Endothelial cell of umbilical vein (primary cell): ENCODE results near the gene GPS1. TPM values are rescaled to one million over a fixed set of nuclear protein-coding genes. Genes with fewer than 3 reads are reported as not detected.

Experiments used
- BruUV-seq: library from RNA; stranded (reverse); fragments of 400-500 nt; replicated peaks from 2 replicates; lab custom pipeline; 2021; lab: Mats Ljungman, UMichigan
- CTCF ChIA-PET: fragments of 300-600, 350-600 bp; sonication (Branson Sonifier 250); formaldehyde crosslinking; loops from one replicate; lab custom pipeline; 2021; ENCODE audit warnings: antibody characterized with exemption, inconsistent platforms; lab: Charles Lee
- POLR2A ChIA-PET: fragments of 300-600, 350-600 bp; sonication (Branson Sonifier 250); formaldehyde crosslinking; loops from one replicate; lab custom pipeline; 2021; ENCODE audit warnings: antibody characterized with exemption, inconsistent platforms; lab: Charles Lee
- DNase-seq: peaks from one replicate; pipeline ENCODE4 v3.0.0-alpha.2; 2011; ENCODE audit warnings: low read depth, low spot score
- FAIRE-seq: peaks from 2 replicates; lab custom pipeline; 2011; peaks lifted over from hg19 to GRCh38; lab: Jason Lieb, UNC
- H2AFZ ChIP-seq: 2 replicates; pipeline ENCODE4 v1.6.0; 2012; ENCODE audit warnings: low read depth, low read length, control low read depth, inconsistent platforms
- H3K27ac ChIP-seq: 2 replicates; pipeline ENCODE4 v1.5.1; 2011; ENCODE audit warnings: low read depth, mild to moderate bottlenecking, control low read depth, low read length, moderate library complexity; ENCODE audit not compliant: insufficient read depth
- H3K27me3 ChIP-seq, 2 experiments: 2 replicates each; pipeline versions ENCODE4 v1.6.0 to v1.6.1; 2011; ENCODE audit warnings: low read length in 2 of 2, mixed read lengths in 1 of 2; ENCODE audit not compliant: control insufficient read depth in 2 of 2, insufficient read depth in 2 of 2
- H3K36me3 ChIP-seq, 2 experiments: 2 replicates in 1 of 2; 3 replicates in 1 of 2; pipeline ENCODE4 v1.5.1; 2011; ENCODE audit warnings: low read length in 2 of 2, mild to moderate bottlenecking in 1 of 2, moderate library complexity in 1 of 2; ENCODE audit not compliant: control insufficient read depth in 2 of 2, insufficient read depth in 2 of 2; ENCODE audit errors: extremely low read depth in 1 of 2
- H3K4me1 ChIP-seq: 3 replicates; pipeline ENCODE4 v1.5.1; 2011; ENCODE audit warnings: mild to moderate bottlenecking, low read length; ENCODE audit not compliant: control insufficient read depth, insufficient read depth; ENCODE audit errors: extremely low read depth
- H3K4me2 ChIP-seq: 2 replicates; pipeline ENCODE4 v1.6.1; 2011; ENCODE audit warnings: low read length, control low read depth, mixed read lengths; ENCODE audit not compliant: insufficient read depth
- H3K4me3 ChIP-seq, 3 experiments: fragments of 200-600 bp in 1 of 3; sonication (generic), shearing (Covaris generic) in 1 of 3; replicated peaks in 1 of 3; 2 replicates each; pipeline ENCODE4 v1.5.1; 2011 to 2016; ENCODE audit warnings: control low read depth in 3 of 3, low read length in 3 of 3, mild to moderate bottlenecking in 2 of 3, inconsistent platforms in 1 of 3, low read depth in 1 of 3, moderate library complexity in 1 of 3; ENCODE audit not compliant: insufficient read depth in 1 of 3
- H3K79me2 ChIP-seq: 2 replicates; pipeline ENCODE4 v1.6.0; 2012; ENCODE audit warnings: low read length, inconsistent platforms; ENCODE audit not compliant: control insufficient read depth, insufficient read depth
- H3K9ac ChIP-seq: replicated peaks from 2 replicates; pipeline ENCODE3; 2011; ENCODE audit warnings: low read length, control low read depth; ENCODE audit not compliant: insufficient read depth; ENCODE audit errors: extremely low read depth
- H3K9me1 ChIP-seq: replicated peaks from 3 replicates; pipeline ENCODE4 v1.6.0; 2011; ENCODE audit warnings: mild to moderate bottlenecking, low read length; ENCODE audit not compliant: control insufficient read depth, insufficient read depth; ENCODE audit errors: extremely low read depth
- H3K9me3 ChIP-seq: replicated peaks from 2 replicates; pipeline ENCODE4 v1.5.1; 2012; ENCODE audit warnings: low read length, inconsistent platforms; ENCODE audit not compliant: control insufficient read depth, insufficient read depth
- H4K20me1 ChIP-seq: replicated peaks from 2 replicates; pipeline ENCODE3; 2011; ENCODE audit warnings: mild to moderate bottlenecking, low read length; ENCODE audit not compliant: control insufficient read depth, insufficient read depth; ENCODE audit errors: extremely low read depth
- EZH2 ChIP-seq: IDR thresholded peaks from 2 replicates; pipeline ENCODE4 v1.6.1; 2012; ENCODE audit warnings: borderline replicate concordance, low read depth, mild to moderate bottlenecking, moderate library complexity, low read length, inconsistent platforms; ENCODE audit not compliant: severe bottlenecking
- FOS ChIP-seq: IDR thresholded peaks from 2 replicates; pipeline ENCODE4 v1.6.1; 2011; ENCODE audit warnings: mild to moderate bottlenecking, low read length, moderate library complexity, borderline replicate concordance; ENCODE audit not compliant: insufficient read depth
- GATA2 ChIP-seq: IDR thresholded peaks from 2 replicates; pipeline ENCODE4 v1.7.0; 2011; ENCODE audit warnings: low read depth, mild to moderate bottlenecking, moderate library complexity, mixed read lengths, low read length; ENCODE audit not compliant: insufficient read length, insufficient read depth
- JUN ChIP-seq: IDR thresholded peaks from 2 replicates; pipeline ENCODE4 v1.6.1; 2011; ENCODE audit warnings: borderline replicate concordance, low read depth; ENCODE audit not compliant: insufficient read length, insufficient read depth
- MAX ChIP-seq: IDR thresholded peaks from 2 replicates; pipeline ENCODE4 v1.6.1; 2011; ENCODE audit not compliant: insufficient read depth, insufficient read length
- MYC ChIP-seq: IDR thresholded peaks from one replicate; pipeline ENCODE4 v1.6.1; 2011; ENCODE audit warnings: mild to moderate bottlenecking, low read depth, low read length
- POLR2A ChIP-seq: IDR thresholded peaks from 2 replicates; pipeline ENCODE4 v1.6.1; 2012; ENCODE audit warnings: low read depth, mild to moderate bottlenecking, control low read depth, low read length
- POLR2AphosphoS5 ChIP-seq: IDR thresholded peaks from 2 replicates; pipeline ENCODE4 v1.6.1; 2012; ENCODE audit warnings: low read depth, mild to moderate bottlenecking, control low read depth, low read length, moderate library complexity; ENCODE audit not compliant: insufficient read depth
- dilution Hi-C: fragments of 300-500 bp; cut with MboI; formaldehyde crosslinking; loops from one replicate; pipeline ENCODE4 v1.15.0; 2019; ENCODE audit warnings: low sequenced_read_pairs; ENCODE audit not compliant: extremely low pct_ligation_motif_present
- intact Hi-C: fragments of 100-400 bp; cut with micrococcal nuclease; formaldehyde crosslinking; loops from one replicate; pipeline ENCODE4 v1.10.0; 2022
- polyA plus RNA-seq, 4 experiments: library from polyadenylated mRNA; depleted of rRNA in 3 of 4; stranded (reverse) in 3 of 4; unstranded in 1 of 4; fragments of >200 nt; gene quantifications; 2 replicates each; pipeline versions ENCODE4 v1.2.1 to v1.2.3, GENCODE V29; 2011 to 2012; ENCODE audit warnings: missing spikeins in 1 of 4
- total RNA-seq: library from RNA; stranded (reverse); gene quantifications from 2 replicates; pipeline ENCODE4 v1.2.3, GENCODE V29; 2021
- TF ChIP-seq, protein P1 (sequence below), 2 donors: IDR thresholded peaks; 1 replicate in 1 of 2; 2 replicates in 1 of 2; pipeline ENCODE4 v1.5.1; 2011; ENCODE audit warnings: low read length in 2 of 2, mild to moderate bottlenecking in 2 of 2, moderate library complexity in 2 of 2, control low read depth in 1 of 2, inconsistent platforms in 1 of 2, low read depth in 1 of 2; ENCODE audit not compliant: insufficient read depth in 1 of 2; ENCODE audit errors: extremely low read depth in 1 of 2

The GPS1 gene
- total and polyA plus RNA-seq, 2 donors (not counting 3 experiments of a cell fraction or from before 2014, with no cell fraction given) = 116 to 178 TPM

DNA sequence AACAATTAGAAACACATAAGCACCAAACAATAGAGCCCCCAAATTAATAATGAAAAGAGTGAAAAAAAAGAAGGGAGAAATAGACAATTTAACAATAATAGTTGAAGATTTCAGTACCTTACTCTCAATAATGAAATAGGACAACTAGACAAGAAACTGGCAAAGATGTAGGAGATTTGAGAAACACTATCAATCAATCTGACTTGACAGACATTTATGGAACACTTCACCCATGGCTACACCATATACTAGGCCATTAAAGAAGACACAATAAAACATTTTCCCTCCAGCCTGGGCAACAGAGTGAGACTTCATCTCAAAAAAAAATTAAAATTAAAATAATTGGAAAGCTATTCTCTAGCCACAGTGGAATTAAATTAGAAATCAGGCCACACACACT is 18.9 kb downstream of the GPS1 start:
- no peaks in the 10 kb centered on the region for H3K27me3 ChIP-seq

More for the DNA sequence above, 18.9 kb downstream of the GPS1 start:
- Histone ChIP-seq H3K9me1 (no peaks in the 10 kb centered on the region), H3K9ac (no peak overlapping the region), H3K36me3 (no peaks in the 10 kb centered on the region), H3K9me3 (no peaks in the 10 kb centered on the region), H3K4me2 (no peak overlapping the region), H3K27ac (no peak overlapping the region), H3K4me3 (no peak overlapping the region), H3K79me2 (peaks cover 7% of the 10 kb centered on the region), H4K20me1 (no peaks in the 10 kb centered on the region), H2AFZ (no peak overlapping the region), H3K4me1 (peaks cover 6% of the 10 kb centered on the region)
- ChIA-PET POLR2A (no interaction called here), CTCF (interaction anchor here (0.9 kb wide), 1 partner anchor 50 kb away, joined by 3 read pairs; no protein-coding TSS in a partner anchor)
- DNase-seq (no peak), FAIRE-seq (no peak)
- dilution Hi-C loops = no loop called here
- intact Hi-C loops = no loop called here
- BruUV-seq = no TSS peak
- TF ChIP-seq, protein P1, sequence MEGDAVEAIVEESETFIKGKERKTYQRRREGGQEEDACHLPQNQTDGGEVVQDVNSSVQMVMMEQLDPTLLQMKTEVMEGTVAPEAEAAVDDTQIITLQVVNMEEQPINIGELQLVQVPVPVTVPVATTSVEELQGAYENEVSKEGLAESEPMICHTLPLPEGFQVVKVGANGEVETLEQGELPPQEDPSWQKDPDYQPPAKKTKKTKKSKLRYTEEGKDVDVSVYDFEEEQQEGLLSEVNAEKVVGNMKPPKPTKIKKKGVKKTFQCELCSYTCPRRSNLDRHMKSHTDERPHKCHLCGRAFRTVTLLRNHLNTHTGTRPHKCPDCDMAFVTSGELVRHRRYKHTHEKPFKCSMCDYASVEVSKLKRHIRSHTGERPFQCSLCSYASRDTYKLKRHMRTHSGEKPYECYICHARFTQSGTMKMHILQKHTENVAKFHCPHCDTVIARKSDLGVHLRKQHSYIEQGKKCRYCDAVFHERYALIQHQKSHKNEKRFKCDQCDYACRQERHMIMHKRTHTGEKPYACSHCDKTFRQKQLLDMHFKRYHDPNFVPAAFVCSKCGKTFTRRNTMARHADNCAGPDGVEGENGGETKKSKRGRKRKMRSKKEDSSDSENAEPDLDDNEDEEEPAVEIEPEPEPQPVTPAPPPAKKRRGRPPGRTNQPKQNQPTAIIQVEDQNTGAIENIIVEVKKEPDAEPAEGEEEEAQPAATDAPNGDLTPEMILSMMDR (IDR thresholded peaks at IDR 0.05; ENCODE audit: extremely low read depth in 1 of 2, insufficient read depth in 1 of 2, low read depth in 1 of 2, low read length in 2 of 2) = no peak
- TF ChIP-seq POLR2AphosphoS5 (no peak), MAX (no peak), POLR2A (no peak), JUN (no peak), FOS (no peak), MYC (no peak), EZH2 (no peak), GATA2 (no peak)
